ENCODE measurements around the gene CCDC85A.

DNA sequence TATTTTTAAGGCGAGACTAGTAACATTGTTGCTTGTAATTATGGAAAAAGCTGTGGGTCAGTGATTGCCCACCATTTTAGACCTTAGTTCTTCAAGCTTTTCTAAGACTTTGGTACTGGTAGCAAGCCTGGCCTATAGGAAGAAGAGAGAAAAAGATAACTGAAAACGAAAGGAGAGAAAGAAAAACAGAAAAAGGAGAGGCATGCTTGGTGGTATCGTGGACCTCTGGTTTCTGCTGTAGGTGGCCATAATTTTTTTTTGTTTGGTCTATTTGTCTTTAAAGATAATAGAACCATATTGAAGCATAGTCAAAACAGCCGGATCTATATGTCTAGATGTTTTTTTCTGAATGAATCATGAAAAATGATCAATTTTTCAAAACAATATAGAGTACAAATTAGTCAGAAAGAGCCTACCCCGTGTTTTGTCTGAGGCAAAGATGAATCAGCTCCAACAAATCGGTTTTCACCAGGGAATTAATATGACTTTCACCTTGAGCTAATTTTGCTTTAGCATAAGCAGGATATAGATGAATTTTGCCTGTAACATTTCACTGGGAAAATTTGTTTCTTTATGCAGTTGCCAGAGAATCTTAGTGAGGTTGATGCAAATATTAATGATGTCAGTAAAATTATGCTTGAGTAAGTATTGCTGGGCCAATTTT is 45.7 kb downstream of the CCDC85A start:
- TF ChIP-seq, protein P1, sequence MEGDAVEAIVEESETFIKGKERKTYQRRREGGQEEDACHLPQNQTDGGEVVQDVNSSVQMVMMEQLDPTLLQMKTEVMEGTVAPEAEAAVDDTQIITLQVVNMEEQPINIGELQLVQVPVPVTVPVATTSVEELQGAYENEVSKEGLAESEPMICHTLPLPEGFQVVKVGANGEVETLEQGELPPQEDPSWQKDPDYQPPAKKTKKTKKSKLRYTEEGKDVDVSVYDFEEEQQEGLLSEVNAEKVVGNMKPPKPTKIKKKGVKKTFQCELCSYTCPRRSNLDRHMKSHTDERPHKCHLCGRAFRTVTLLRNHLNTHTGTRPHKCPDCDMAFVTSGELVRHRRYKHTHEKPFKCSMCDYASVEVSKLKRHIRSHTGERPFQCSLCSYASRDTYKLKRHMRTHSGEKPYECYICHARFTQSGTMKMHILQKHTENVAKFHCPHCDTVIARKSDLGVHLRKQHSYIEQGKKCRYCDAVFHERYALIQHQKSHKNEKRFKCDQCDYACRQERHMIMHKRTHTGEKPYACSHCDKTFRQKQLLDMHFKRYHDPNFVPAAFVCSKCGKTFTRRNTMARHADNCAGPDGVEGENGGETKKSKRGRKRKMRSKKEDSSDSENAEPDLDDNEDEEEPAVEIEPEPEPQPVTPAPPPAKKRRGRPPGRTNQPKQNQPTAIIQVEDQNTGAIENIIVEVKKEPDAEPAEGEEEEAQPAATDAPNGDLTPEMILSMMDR (conservative IDR thresholded peaks at IDR 0.05; ENCODE audit: low read length), result no peak
- no peak for TF ChIP-seq EZH2phosphoT487 (IDR thresholded peaks at IDR 0.05; ENCODE audit: borderline replicate concordance)
